ENCODE results near the gene SERPINH1. TPM values are rescaled to one million over a fixed set of nuclear protein-coding genes. Genes with fewer than 3 reads are reported as not detected.

Gene SERPINH1
- total and polyA plus RNA-seq, 2 of the 13 experiments (the other 11 are each of a cell fraction or from before 2014, with no cell fraction given): 83.6 to 83.8 TPM

DNA sequence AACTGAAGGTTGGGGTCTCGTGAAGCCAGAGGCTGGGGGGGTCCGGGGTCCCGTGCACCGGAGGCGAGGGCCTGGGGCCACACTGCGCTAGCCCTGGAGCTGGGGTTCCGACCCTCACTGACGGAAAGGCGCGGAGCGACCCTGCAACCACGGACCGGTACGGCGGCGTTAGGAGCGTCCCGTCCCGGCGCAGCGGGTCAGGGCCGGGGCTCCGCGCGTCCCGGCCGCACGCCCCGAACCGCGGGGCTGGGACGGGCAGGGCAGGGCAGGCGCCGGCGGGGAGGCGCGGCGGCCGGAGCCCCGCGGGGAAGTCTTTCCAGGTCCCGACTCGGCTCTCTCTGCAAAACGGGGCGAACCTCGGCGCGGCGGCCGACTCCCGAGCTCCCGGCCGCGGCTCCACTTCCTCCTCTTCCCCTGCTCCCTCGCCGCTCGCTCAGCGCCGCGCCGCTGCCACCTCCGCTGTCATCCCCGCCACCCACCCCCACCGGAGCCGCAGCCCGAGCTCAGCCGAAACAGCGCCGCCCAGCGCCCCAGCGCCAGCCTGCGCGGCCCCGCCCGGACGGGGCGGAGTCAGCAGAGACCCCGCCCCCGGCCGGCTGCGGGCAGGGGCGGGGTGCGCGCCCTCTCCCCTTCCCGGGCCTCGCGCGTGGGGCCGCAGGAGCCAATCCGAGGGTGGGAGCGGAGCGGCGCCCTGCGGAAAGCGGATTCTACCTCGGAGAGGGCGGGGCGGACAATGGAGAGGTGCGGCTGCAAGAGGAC, 36.4 kb upstream of the SERPINH1 start, which contains the start of gene GDPD5 (continued):
- TF ChIP-seq ZNF562 (CRISPR knock-in tag; IDR thresholded peaks at IDR 0.05; ENCODE audit: borderline replicate concordance): no peak
- peak; percentile 39; the same call in 1 of the 2 replicates for TF ChIP-seq ZMYM4 (CRISPR knock-in tag; IDR thresholded peaks at IDR 0.05)
- TF ChIP-seq, protein P1, sequence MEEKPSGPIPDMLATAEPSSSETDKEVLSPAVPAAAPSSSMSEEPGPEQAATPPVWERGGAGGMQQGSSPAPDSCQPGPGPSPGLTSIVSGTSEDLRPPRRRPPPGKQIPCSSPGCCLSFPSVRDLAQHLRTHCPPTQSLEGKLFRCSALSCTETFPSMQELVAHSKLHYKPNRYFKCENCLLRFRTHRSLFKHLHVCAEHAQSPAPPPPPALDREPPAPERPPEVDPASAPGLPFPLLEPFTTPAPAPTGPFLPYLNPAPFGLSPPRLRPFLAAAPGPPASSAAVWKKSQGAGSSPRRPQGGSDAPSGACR (CRISPR knock-in tag; IDR thresholded peaks at IDR 0.05): peak; percentile 85; the same call in 1 of the 2 replicates
- TF ChIP-seq, protein P2, sequence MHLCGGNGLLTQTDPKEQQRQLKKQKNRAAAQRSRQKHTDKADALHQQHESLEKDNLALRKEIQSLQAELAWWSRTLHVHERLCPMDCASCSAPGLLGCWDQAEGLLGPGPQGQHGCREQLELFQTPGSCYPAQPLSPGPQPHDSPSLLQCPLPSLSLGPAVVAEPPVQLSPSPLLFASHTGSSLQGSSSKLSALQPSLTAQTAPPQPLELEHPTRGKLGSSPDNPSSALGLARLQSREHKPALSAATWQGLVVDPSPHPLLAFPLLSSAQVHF (CRISPR knock-in tag; IDR thresholded peaks at IDR 0.05): 0 out of 2 replicates have a peak, but pooled peaks have one; percentile 12
- TF ChIP-seq POLR2AphosphoS5 (IDR thresholded peaks at IDR 0.05; ENCODE audit: low read depth, low read length): peak; percentile 56
- TF ChIP-seq, protein P3, sequence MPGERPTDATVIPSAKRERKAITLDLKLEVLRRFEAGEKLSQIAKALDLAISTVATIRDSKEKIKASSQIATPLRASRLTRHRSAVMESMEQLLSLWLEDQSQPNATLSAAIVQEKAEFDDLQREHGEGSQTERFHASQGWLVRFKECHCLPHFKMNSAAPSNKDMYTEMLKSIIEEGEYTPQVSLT (CRISPR knock-in tag; IDR thresholded peaks at IDR 0.05; ENCODE audit: borderline replicate concordance, low read depth): no peak
- TF ChIP-seq ZNF7 (CRISPR knock-in tag; IDR thresholded peaks at IDR 0.05): no peak
- TF ChIP-seq MIER2 (CRISPR knock-in tag; IDR thresholded peaks at IDR 0.05): no peak
- TF ChIP-seq, protein P4, sequence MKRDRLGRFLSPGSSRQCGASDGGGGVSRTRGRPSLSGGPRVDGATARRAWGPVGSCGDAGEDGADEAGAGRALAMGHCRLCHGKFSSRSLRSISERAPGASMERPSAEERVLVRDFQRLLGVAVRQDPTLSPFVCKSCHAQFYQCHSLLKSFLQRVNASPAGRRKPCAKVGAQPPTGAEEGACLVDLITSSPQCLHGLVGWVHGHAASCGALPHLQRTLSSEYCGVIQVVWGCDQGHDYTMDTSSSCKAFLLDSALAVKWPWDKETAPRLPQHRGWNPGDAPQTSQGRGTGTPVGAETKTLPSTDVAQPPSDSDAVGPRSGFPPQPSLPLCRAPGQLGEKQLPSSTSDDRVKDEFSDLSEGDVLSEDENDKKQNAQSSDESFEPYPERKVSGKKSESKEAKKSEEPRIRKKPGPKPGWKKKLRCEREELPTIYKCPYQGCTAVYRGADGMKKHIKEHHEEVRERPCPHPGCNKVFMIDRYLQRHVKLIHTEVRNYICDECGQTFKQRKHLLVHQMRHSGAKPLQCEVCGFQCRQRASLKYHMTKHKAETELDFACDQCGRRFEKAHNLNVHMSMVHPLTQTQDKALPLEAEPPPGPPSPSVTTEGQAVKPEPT (CRISPR knock-in tag; IDR thresholded peaks at IDR 0.05; ENCODE audit: low read depth): no peak
- TF ChIP-seq REL (CRISPR knock-in tag; conservative IDR thresholded peaks at IDR 0.05): no peak
- peak; percentile 26; the same call in 1 of the 2 replicates for TF ChIP-seq ZFX (CRISPR knock-in tag; IDR thresholded peaks at IDR 0.05; ENCODE audit: low read depth)
- TF ChIP-seq HNRNPLL (IDR thresholded peaks at IDR 0.05; ENCODE audit: low read depth, low read length, poor library complexity, severe bottlenecking): peak; percentile 27
- TF ChIP-seq NFYC (CRISPR knock-in tag; IDR thresholded peaks at IDR 0.05): peak; percentile 67
- TF ChIP-seq ZNF337 (CRISPR knock-in tag; IDR thresholded peaks at IDR 0.05; ENCODE audit: borderline replicate concordance, low read depth): no peak
- peak; percentile 24; the same call in 1 of the 2 replicates for TF ChIP-seq ZNF768 (CRISPR knock-in tag; IDR thresholded peaks at IDR 0.05)
- TF ChIP-seq SAP130 (CRISPR knock-in tag; IDR thresholded peaks at IDR 0.05; ENCODE audit: low read depth): peak; percentile 55
- 0 out of 2 replicates have a peak, but pooled peaks have one; percentile 45 for TF ChIP-seq ZNF773 (CRISPR knock-in tag; IDR thresholded peaks at IDR 0.05; ENCODE audit: borderline replicate concordance)
- no peak for TF ChIP-seq EEA1 (CRISPR knock-in tag; IDR thresholded peaks at IDR 0.05; ENCODE audit: borderline replicate concordance)
- peak; percentile 30; the same call in 1 of the 2 replicates for TF ChIP-seq POGZ (CRISPR knock-in tag; IDR thresholded peaks at IDR 0.05)
- no peak for TF ChIP-seq ZNF713 (CRISPR knock-in tag; IDR thresholded peaks at IDR 0.05)
- peak; percentile 72 for TF ChIP-seq RAD21 (CRISPR knock-in tag; IDR thresholded peaks at IDR 0.05)
- no peak for TF ChIP-seq ZNF883 (CRISPR knock-in tag; IDR thresholded peaks at IDR 0.05; ENCODE audit: not compliant biosample characterization)
- peak; percentile 52; the same call in 1 of the 2 replicates for TF ChIP-seq HOXA3 (CRISPR knock-in tag; IDR thresholded peaks at IDR 0.05)
- TF ChIP-seq MATR3 (CRISPR knock-in tag; IDR thresholded peaks at IDR 0.05): no peak
- TF ChIP-seq SP1 (IDR thresholded peaks at IDR 0.05): no peak
- TF ChIP-seq SP1 (CRISPR knock-in tag; IDR thresholded peaks at IDR 0.05): peak; percentile 54
- peak; percentile 57 for TF ChIP-seq RBFOX2 (IDR thresholded peaks at IDR 0.05; ENCODE audit: low read depth, low read length)

All from HepG2 (cell line).